ENCODE results near the gene MRPL3. TPM values are rescaled to one million over a fixed set of nuclear protein-coding genes. Genes with fewer than 3 reads are reported as not detected.

Gene MRPL3
- total RNA-seq, result 100 to 1,000 TPM; 221 to 229 TPM

GRCh38 chr3:131502530-131503319 is at the start of gene MRPL3:
TSS of gene MRPL3 (minus strand) at chr3:131502971. CDS start at chr3:131502821, 150 bp downstream.
- Mint-ChIP-seq H3K4me3 (peak within 1 kb of the TSS; percentile 99), H3K27me3 (no peaks in the 10 kb centered on the region), H3K27ac (peak within 1 kb of the TSS; percentile 99), H3K36me3 (peaks cover 32% of the 10 kb centered on the region), H3K9me3 (no peaks in the 10 kb centered on the region), H3K4me1 (peaks cover 32% of the 10 kb centered on the region)
- DNase-seq, result peak; percentile 87

GRCh38 chr3:131551761-131552160 is 49.0 kb upstream of the MRPL3 start:
- no peak overlapping the region for H3K4me3 Mint-ChIP-seq

GRCh38 chr3:131550562-131551465 is 48.0 kb upstream of the MRPL3 start:
- DNase-seq, result no peak
- H3K27me3 Mint-ChIP-seq, result peaks cover 21% of the 10 kb centered on the region
- no peaks in the 10 kb centered on the region for H3K36me3 Mint-ChIP-seq

More at GRCh38 chr3:131551761-131552160, 49.0 kb upstream of the MRPL3 start:
- DNase-seq, result no peak
- H3K9me3 Mint-ChIP-seq, result no peaks in the 10 kb centered on the region
- no peak overlapping the region for H3K27ac Mint-ChIP-seq
- peaks cover 20% of the 10 kb centered on the region for H3K27me3 Mint-ChIP-seq
- no peaks in the 10 kb centered on the region for H3K36me3 Mint-ChIP-seq
- peaks cover 5% of the 10 kb centered on the region for H3K4me1 Mint-ChIP-seq

GRCh38 chr3:131549340-131549739 is 46.6 kb upstream of the MRPL3 start:
- Mint-ChIP-seq H3K4me1 (peaks cover 5% of the 10 kb centered on the region), H3K36me3 (no peaks in the 10 kb centered on the region), H3K9me3 (no peaks in the 10 kb centered on the region), H3K27ac (no peak overlapping the region), H3K4me3 (no peak overlapping the region), H3K27me3 (peaks cover 24% of the 10 kb centered on the region)
- DNase-seq, result no peak

More at GRCh38 chr3:131550562-131551465, 48.0 kb upstream of the MRPL3 start:
- no peak overlapping the region for H3K27ac Mint-ChIP-seq
- no peak overlapping the region for H3K4me3 Mint-ChIP-seq
- no peaks in the 10 kb centered on the region for H3K9me3 Mint-ChIP-seq
- H3K4me1 Mint-ChIP-seq, result peaks cover 5% of the 10 kb centered on the region

GRCh38 chr3:131547585-131547984 is 44.8 kb upstream of the MRPL3 start:
- no peak for DNase-seq
- peaks cover 14% of the 10 kb centered on the region for H3K27me3 Mint-ChIP-seq
- no peaks in the 10 kb centered on the region for H3K4me1 Mint-ChIP-seq
- H3K27ac Mint-ChIP-seq, result no peak overlapping the region
- no peak overlapping the region for H3K4me3 Mint-ChIP-seq
- H3K36me3 Mint-ChIP-seq, result no peaks in the 10 kb centered on the region
- no peaks in the 10 kb centered on the region for H3K9me3 Mint-ChIP-seq

- H3K4me3 Mint-ChIP-seq, result no peak overlapping the region
- H3K27me3 Mint-ChIP-seq, result peaks cover 8% of the 10 kb centered on the region
- no peak for DNase-seq
- H3K36me3 Mint-ChIP-seq, result no peaks in the 10 kb centered on the region
- no peaks in the 10 kb centered on the region for H3K4me1 Mint-ChIP-seq
- H3K9me3 Mint-ChIP-seq, result no peaks in the 10 kb centered on the region
- H3K27ac Mint-ChIP-seq, result no peak overlapping the region
Measured at GRCh38 chr3:131546441-131546840, 43.7 kb upstream of the MRPL3 start.

GRCh38 chr3:131544557-131544956 is 41.8 kb upstream of the MRPL3 start:
- DNase-seq, result no peak
- no peaks in the 10 kb centered on the region for H3K9me3 Mint-ChIP-seq
- H3K4me3 Mint-ChIP-seq, result no peak overlapping the region
- H3K27me3 Mint-ChIP-seq, result peaks cover 18% of the 10 kb centered on the region
- H3K4me1 Mint-ChIP-seq, result no peaks in the 10 kb centered on the region
- H3K36me3 Mint-ChIP-seq, result no peaks in the 10 kb centered on the region
- no peak overlapping the region for H3K27ac Mint-ChIP-seq

- Mint-ChIP-seq H3K27ac (no peak overlapping the region), H3K4me1 (no peaks in the 10 kb centered on the region), H3K36me3 (no peaks in the 10 kb centered on the region), H3K4me3 (no peak overlapping the region), H3K9me3 (no peaks in the 10 kb centered on the region), H3K27me3 (peaks cover 18% of the 10 kb centered on the region)
- no peak for DNase-seq
Measured at GRCh38 chr3:131543714-131544113, 40.9 kb upstream of the MRPL3 start.

- H3K36me3 Mint-ChIP-seq, result no peaks in the 10 kb centered on the region
- no peak for DNase-seq
- H3K27ac Mint-ChIP-seq, result no peak overlapping the region
- H3K27me3 Mint-ChIP-seq, result peaks cover 13% of the 10 kb centered on the region
- H3K4me3 Mint-ChIP-seq, result no peak overlapping the region
- H3K9me3 Mint-ChIP-seq, result no peaks in the 10 kb centered on the region
- no peaks in the 10 kb centered on the region for H3K4me1 Mint-ChIP-seq
Measured at GRCh38 chr3:131541288-131541687, 38.5 kb upstream of the MRPL3 start.

GRCh38 chr3:131540821-131541220 is 38.0 kb upstream of the MRPL3 start:
- H3K9me3 Mint-ChIP-seq, result no peaks in the 10 kb centered on the region
- H3K27ac Mint-ChIP-seq, result no peak overlapping the region
- no peaks in the 10 kb centered on the region for H3K36me3 Mint-ChIP-seq
- no peaks in the 10 kb centered on the region for H3K4me1 Mint-ChIP-seq
- DNase-seq, result no peak
- no peak overlapping the region for H3K4me3 Mint-ChIP-seq
- peaks cover 12% of the 10 kb centered on the region for H3K27me3 Mint-ChIP-seq

- Mint-ChIP-seq H3K9me3 (no peaks in the 10 kb centered on the region), H3K27me3 (peaks cover 9% of the 10 kb centered on the region), H3K36me3 (no peaks in the 10 kb centered on the region), H3K4me3 (no peak overlapping the region), H3K27ac (no peak overlapping the region), H3K4me1 (no peaks in the 10 kb centered on the region)
- no peak for DNase-seq
Measured at GRCh38 chr3:131540143-131540542, 37.4 kb upstream of the MRPL3 start.

- no peak for DNase-seq
- no peaks in the 10 kb centered on the region for H3K36me3 Mint-ChIP-seq
- H3K27ac Mint-ChIP-seq, result no peak overlapping the region
- no peaks in the 10 kb centered on the region for H3K4me1 Mint-ChIP-seq
- H3K9me3 Mint-ChIP-seq, result no peaks in the 10 kb centered on the region
- H3K27me3 Mint-ChIP-seq, result peaks cover 9% of the 10 kb centered on the region
- no peak overlapping the region for H3K4me3 Mint-ChIP-seq
Measured at GRCh38 chr3:131538968-131539367, 36.2 kb upstream of the MRPL3 start.

- H3K9me3 Mint-ChIP-seq, result peaks cover under 1% of the 10 kb centered on the region
- H3K4me1 Mint-ChIP-seq, result no peaks in the 10 kb centered on the region
- no peak overlapping the region for H3K4me3 Mint-ChIP-seq
- no peak overlapping the region for H3K27ac Mint-ChIP-seq
- no peaks in the 10 kb centered on the region for H3K36me3 Mint-ChIP-seq
- no peak for DNase-seq
- H3K27me3 Mint-ChIP-seq, result peaks cover 14% of the 10 kb centered on the region
Measured at GRCh38 chr3:131537531-131537930, 34.8 kb upstream of the MRPL3 start.

- H3K36me3 Mint-ChIP-seq, result no peaks in the 10 kb centered on the region
- no peaks in the 10 kb centered on the region for H3K4me1 Mint-ChIP-seq
- H3K27ac Mint-ChIP-seq, result no peak overlapping the region
- DNase-seq, result no peak
- no peak overlapping the region for H3K4me3 Mint-ChIP-seq
- peaks cover 3% of the 10 kb centered on the region for H3K9me3 Mint-ChIP-seq
- peaks cover 20% of the 10 kb centered on the region for H3K27me3 Mint-ChIP-seq
Measured at GRCh38 chr3:131535596-131535995, 32.8 kb upstream of the MRPL3 start.

- Mint-ChIP-seq H3K27me3 (peaks cover 18% of the 10 kb centered on the region), H3K27ac (no peak overlapping the region), H3K4me1 (no peaks in the 10 kb centered on the region), H3K4me3 (no peak overlapping the region), H3K36me3 (no peaks in the 10 kb centered on the region), H3K9me3 (peaks cover 3% of the 10 kb centered on the region)
- DNase-seq, result no peak
Measured at GRCh38 chr3:131535131-131535530, 32.4 kb upstream of the MRPL3 start.
